ENCODE data around the gene PQBP1.

Gene PQBP1

DNA sequence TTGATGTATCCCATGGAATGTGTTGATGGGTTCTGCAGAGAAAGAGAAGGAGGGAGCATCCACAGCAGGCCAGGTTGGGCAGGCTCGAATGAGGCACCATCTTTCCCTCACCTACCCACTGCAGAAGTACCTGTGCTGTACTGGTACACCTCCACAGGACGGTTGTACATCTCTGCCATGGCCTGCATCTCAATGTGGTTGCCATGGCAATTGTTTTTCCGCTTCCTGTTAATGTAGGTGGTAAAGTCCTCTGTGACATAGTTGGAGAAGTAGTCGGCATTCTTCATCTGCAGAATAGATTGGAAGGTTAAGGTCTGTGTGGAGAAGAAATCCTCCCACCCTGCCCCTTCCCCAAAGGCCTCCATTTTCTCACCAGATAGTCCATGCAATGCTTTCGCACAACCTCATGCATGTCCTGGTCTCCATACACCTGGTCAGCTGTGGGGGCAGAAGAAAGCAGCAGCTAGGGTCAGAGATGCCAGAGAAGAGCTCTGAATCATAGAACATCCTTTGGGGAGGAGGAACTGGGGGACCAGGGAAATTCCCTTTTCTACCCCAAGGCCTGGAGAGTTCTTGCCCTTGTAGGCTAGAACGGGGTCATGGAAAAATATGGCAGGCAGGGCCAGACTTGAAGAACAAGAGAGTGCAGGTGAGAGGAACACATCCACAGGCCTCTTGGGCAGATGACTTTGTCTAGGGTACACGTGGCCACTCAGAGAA lies 37.0 kb downstream of the PQBP1 start:
- H3K27me3 ChIP-seq (ENCODE audit: insufficient read depth, low read length) = no peaks in the 10 kb centered on the region
- no peak overlapping the region for H3K4me3 ChIP-seq (ENCODE audit: low read length)
- H3K27ac ChIP-seq (ENCODE audit: low read length) = no peak overlapping the region
- H3K9me3 ChIP-seq (ENCODE audit: insufficient read depth, low read depth, low read length) = no peaks in the 10 kb centered on the region
- peaks cover 11% of the 10 kb centered on the region for H3K4me1 ChIP-seq (ENCODE audit: insufficient read depth, low read length)
- H3K9ac ChIP-seq (ENCODE audit: low read depth, low read length) = no peak overlapping the region
- peaks cover 46% of the 10 kb centered on the region for H3K36me3 ChIP-seq (ENCODE audit: insufficient read depth, low read depth, low read length)

DNA sequence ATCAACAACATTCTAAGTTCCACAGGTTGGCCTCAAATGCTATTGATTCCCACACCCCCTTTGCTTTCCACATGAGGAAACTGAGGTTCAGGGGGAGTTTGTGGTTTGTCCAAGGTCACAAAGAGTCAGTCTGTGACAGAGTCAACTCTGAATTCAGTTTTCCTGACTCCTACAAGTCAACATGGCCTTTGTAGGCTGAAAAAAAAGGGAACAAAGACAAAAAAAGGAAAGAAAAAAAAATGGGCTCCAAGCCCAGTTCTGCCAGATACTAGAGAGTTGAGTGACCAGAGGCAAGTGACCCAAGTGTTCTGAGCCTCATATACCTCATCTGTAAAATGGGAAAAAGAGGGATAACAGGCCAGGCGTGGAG lies 37.6 kb downstream of the PQBP1 start:
- no peak overlapping the region for H3K27ac ChIP-seq (ENCODE audit: low read length)
- H3K36me3 ChIP-seq (ENCODE audit: insufficient read depth, low read depth, low read length) = peaks cover 49% of the 10 kb centered on the region
- no peaks in the 10 kb centered on the region for H3K9me3 ChIP-seq (ENCODE audit: insufficient read depth, low read depth, low read length)
- no peak overlapping the region for H3K4me3 ChIP-seq (ENCODE audit: low read length)
- peaks cover 11% of the 10 kb centered on the region for H3K4me1 ChIP-seq (ENCODE audit: insufficient read depth, low read length)
- no peaks in the 10 kb centered on the region for H3K27me3 ChIP-seq (ENCODE audit: insufficient read depth, low read length)
- H3K9ac ChIP-seq (ENCODE audit: low read depth, low read length) = no peak overlapping the region

DNA sequence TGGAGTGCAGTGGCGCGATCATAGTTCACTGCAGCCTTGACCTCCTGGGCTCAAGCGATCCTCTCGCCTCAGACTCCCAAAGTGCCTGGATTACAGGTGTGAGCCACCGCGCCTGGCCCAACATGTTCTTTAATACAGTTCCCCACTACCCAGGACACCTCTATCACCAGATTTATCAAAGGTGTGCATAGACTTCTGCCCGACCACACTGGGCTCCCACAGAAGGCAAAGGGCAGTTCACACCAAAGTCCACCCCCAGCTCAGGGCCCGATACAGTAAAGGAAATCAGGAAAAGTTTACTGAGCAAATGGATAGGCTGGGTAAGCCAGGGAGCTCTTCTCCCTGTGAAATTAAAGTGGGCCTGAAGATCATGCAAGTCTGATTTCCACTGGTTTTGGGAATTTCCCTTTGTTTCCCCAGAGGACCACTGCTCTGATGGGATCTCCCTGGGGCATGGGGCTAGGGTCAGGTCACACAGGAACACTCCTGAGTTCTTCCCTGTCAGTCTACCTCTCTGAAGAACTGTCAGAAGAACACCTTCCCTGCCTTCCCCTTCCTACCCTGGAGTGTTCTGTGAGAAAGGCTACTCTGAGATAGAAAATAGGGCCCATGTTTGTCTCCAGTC lies 38.8 kb downstream of the PQBP1 start:
- peak overlapping the region; percentile 81 for H3K27ac ChIP-seq (ENCODE audit: low read length)

DNA sequence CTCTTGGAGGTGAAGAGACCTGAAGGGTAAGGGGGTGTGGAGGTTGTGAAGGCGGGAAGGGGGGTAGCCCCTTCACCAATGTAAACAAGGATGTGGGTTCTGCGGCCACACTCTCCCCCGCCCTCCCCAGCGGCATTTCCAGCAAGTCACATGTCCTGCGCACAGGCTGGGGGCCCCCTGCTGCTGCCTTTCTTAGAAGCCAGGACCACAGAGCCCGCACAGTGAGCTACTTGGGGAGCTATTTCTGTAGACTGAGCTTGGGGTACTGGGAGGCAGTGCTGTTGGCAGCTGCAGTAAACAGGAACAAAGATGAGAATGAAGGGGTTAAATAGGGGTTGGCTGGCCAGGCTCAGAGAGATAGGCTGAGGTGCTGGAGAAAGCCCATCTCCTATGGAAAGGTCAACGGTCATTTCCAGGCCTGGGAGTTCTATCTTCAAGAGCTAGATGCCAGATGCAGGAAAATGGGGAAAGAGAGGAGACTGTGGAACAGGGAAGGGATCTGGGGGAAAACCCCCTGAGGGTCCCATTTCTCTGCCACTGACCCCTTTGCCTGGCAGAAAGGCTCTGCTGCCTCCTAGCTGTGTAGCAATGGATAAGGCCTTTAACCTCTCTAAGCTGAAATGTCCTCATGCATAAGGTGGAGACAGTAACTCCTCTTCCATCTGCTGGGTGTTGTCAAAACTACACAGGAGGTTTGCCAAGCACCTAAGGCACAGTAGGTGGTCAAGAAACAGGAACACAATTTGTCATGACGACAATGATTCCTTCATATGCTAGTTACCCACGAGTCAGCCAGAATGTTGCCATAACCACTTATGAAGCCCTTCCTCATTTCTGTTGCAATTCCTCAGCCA lies 39.6 kb downstream of the PQBP1 start:
- H3K36me3 ChIP-seq (ENCODE audit: insufficient read depth, low read depth, low read length) = peaks cover 43% of the 10 kb centered on the region
- no peaks in the 10 kb centered on the region for H3K27me3 ChIP-seq (ENCODE audit: insufficient read depth, low read length)
- H3K9ac ChIP-seq (ENCODE audit: low read depth, low read length) = peak overlapping the region; percentile 64; the same call in 1 of the 2 replicates
- no peaks in the 10 kb centered on the region for H3K9me3 ChIP-seq (ENCODE audit: insufficient read depth, low read depth, low read length)
- peak overlapping the region; percentile 81 for H3K27ac ChIP-seq (ENCODE audit: low read length)
- peaks cover 11% of the 10 kb centered on the region for H3K4me1 ChIP-seq (ENCODE audit: insufficient read depth, low read length)
- peak overlapping the region; percentile 15; the same call in 1 of the 2 replicates for H3K4me3 ChIP-seq (ENCODE audit: low read length)

More for the DNA sequence above, 38.8 kb downstream of the PQBP1 start:
- Histone ChIP-seq H3K27me3 (ENCODE audit: insufficient read depth, low read length) (no peaks in the 10 kb centered on the region), H3K4me3 (ENCODE audit: low read length) (no peak overlapping the region), H3K9ac (ENCODE audit: low read depth, low read length) (peak overlapping the region; percentile 53; the same call in 1 of the 2 replicates), H3K36me3 (ENCODE audit: insufficient read depth, low read depth, low read length) (peaks cover 43% of the 10 kb centered on the region), H3K9me3 (ENCODE audit: insufficient read depth, low read depth, low read length) (no peaks in the 10 kb centered on the region), H3K4me1 (ENCODE audit: insufficient read depth, low read length) (peaks cover 11% of the 10 kb centered on the region)

DNA sequence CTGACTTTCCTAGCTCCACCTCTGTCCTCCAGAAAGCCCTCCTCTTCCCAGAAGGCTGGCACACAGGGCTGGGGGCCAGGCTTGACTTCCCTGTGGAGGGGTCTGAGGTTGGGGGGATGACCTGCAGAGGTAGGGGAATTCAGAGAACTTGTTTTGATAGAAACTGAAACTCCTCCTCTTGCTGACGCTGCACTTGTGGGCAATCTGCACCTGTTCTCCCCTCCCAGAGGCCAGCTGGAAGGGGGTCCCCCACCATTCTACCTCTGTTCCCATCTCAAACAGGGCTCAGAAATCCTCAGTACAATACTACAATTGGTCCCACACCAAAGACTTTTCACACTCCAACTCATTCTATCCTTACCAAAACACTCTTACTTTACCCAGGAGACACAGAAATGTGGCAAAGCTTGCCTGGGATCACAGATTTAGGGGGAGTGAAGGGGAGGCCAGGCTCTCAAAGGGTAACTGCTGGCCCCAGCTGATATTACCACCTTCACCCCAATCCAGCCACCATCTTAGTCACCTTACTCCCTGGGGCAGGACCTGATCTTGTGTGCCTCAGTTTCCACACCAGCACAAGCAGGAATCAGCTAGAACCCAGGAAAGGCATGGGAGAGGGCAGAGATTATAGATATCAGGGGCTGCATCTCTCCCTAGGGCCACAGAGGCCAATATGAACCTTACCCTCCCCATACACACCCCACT lies 41.1 kb downstream of the PQBP1 start:
- Histone ChIP-seq H3K27ac (ENCODE audit: low read length) (no peak overlapping the region), H3K9ac (ENCODE audit: low read depth, low read length) (no peak overlapping the region), H3K9me3 (ENCODE audit: insufficient read depth, low read depth, low read length) (no peaks in the 10 kb centered on the region), H3K27me3 (ENCODE audit: insufficient read depth, low read length) (no peaks in the 10 kb centered on the region), H3K4me1 (ENCODE audit: insufficient read depth, low read length) (peaks cover 11% of the 10 kb centered on the region), H3K4me3 (ENCODE audit: low read length) (no peak overlapping the region), H3K36me3 (ENCODE audit: insufficient read depth, low read depth, low read length) (peaks cover 44% of the 10 kb centered on the region)

DNA sequence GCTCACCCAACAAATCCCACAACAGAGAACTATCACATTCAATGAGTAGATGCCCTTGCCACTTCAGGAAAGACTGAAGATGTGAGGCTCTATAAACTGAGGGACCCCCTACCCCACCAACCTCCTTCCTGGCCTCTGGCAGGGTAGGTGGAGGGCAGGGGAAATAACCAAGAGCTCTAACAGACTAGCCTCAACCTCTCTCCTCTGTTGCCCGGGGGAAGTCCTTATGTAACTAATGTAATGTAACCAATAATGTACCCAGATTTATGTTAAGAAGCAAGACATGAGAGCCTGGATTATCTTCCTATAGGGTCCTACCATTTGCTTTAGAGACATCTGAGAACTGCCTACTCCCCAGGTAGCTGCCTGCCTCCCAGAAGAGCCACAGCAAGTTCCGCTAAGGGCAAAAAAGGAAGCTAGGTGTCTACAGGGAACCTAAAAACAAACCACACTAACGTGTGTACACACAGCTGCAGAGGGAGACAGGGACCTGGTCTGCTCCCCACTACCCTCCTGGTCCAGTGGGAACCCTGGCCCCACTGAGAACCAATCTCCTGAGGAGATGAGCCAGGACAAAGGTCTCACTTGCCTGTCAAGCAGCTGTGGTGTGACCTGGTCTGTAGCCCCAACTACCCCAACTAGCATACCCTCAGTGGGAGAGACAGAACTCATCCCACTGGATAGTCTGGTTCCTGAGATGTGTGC lies 41.9 kb downstream of the PQBP1 start:
- Histone ChIP-seq H3K36me3 (ENCODE audit: insufficient read depth, low read depth, low read length) (peaks cover 38% of the 10 kb centered on the region), H3K4me1 (ENCODE audit: insufficient read depth, low read length) (peaks cover 11% of the 10 kb centered on the region), H3K9ac (ENCODE audit: low read depth, low read length) (no peak overlapping the region), H3K27ac (ENCODE audit: low read length) (no peak overlapping the region), H3K27me3 (ENCODE audit: insufficient read depth, low read length) (no peaks in the 10 kb centered on the region), H3K4me3 (ENCODE audit: low read length) (no peak overlapping the region), H3K9me3 (ENCODE audit: insufficient read depth, low read depth, low read length) (no peaks in the 10 kb centered on the region)

DNA sequence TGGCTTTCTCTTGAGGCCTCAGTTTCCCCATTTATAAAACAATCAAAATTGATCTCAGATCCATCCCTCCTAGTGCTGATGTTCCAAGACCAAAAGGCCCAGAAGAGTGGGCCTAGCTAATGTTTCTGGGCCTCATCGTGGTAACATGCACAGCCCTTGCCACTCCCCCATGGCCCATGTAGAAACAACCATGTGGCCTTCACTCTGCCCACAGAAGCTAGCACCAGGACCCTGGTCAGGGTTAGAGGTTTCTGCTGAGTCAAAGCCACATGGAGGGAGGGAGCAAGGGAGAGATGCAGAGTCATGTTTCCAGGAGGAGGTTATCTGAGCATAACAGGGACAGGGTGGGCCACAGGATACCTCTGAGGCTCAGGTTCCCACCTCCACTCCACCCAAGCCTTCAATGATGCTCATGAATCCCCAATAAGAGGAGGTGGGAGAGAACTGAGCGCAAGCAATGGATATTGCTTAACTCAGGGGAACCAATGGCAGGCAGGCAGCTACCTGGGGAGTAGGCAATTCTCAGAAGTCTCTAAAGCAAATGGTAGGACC lies 42.8 kb downstream of the PQBP1 start:
- Histone ChIP-seq H3K36me3 (ENCODE audit: insufficient read depth, low read depth, low read length) (peaks cover 31% of the 10 kb centered on the region; the same call in 1 of the 2 replicates), H3K4me1 (ENCODE audit: insufficient read depth, low read length) (peaks cover 11% of the 10 kb centered on the region), H3K4me3 (ENCODE audit: low read length) (no peak overlapping the region), H3K9ac (ENCODE audit: low read depth, low read length) (no peak overlapping the region), H3K27ac (ENCODE audit: low read length) (no peak overlapping the region), H3K9me3 (ENCODE audit: insufficient read depth, low read depth, low read length) (no peaks in the 10 kb centered on the region), H3K27me3 (ENCODE audit: insufficient read depth, low read length) (no peaks in the 10 kb centered on the region)

DNA sequence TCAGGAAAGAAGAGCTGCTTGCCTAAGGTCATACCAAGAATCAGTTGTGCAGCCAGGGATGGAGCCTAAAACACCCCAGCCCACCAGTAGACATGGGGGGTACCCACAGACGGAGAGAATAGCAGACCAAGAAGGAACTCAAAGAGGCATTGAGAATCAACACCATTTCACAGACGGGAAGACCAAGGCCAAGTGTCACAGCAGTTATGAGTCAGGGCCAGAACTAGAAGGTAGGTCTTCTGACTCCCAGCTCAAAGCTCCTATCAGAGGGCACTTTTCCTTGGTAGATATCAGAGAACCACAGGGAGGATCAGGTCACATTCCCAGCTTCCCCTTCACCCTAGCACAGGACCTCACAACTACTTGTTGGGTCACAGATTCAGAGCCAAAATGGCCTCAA lies 45.2 kb downstream of the PQBP1 start:
- H3K9ac ChIP-seq (ENCODE audit: low read depth, low read length) = no peak overlapping the region
- peaks cover 27% of the 10 kb centered on the region; the same call in 1 of the 2 replicates for H3K36me3 ChIP-seq (ENCODE audit: insufficient read depth, low read depth, low read length)
- no peaks in the 10 kb centered on the region for H3K9me3 ChIP-seq (ENCODE audit: insufficient read depth, low read depth, low read length)
- peaks cover 2% of the 10 kb centered on the region; the same call in 1 of the 2 replicates for H3K4me1 ChIP-seq (ENCODE audit: insufficient read depth, low read length)
- no peaks in the 10 kb centered on the region for H3K27me3 ChIP-seq (ENCODE audit: insufficient read depth, low read length)
- H3K4me3 ChIP-seq (ENCODE audit: low read length) = no peak overlapping the region
- no peak overlapping the region for H3K27ac ChIP-seq (ENCODE audit: low read length)

DNA sequence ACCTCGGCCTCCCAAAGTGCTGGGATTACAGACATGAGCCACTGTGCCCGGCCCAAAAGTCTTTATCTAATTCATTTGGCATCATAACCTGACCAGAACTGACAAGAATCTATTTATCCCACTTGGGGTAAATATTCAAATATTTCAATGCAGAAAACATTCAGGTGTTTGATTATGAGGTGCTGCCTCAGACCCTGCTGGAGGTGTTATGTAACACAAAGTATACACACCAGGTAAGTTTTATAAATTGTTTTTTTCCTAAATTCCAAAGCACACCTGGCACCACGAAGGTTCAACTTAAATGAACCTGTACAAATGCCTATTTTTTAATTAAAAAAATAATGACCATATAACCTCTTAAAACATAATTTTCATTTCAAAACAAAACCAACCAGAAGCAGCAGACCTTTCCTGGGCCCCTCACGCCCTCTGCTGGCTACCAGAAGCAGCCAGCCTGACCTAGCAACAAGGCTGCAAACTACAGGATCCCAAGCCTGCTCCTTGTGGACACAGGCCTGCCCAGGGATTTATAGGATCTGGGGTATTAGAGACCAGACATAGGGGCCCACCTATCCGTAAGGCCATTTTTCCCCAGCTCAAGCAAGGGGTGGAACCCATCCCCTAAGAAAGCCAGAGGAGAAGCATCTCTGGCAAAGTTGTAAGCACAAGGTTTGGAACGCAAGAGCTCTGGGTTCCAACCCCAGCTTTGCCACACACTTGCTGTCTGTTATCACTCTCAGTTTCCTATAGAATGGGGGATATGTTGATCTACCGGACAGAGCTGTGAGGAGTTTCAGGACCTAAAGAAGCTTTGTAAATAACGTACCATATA lies 48.0 kb downstream of the PQBP1 start:
- no peaks in the 10 kb centered on the region for H3K4me1 ChIP-seq (ENCODE audit: insufficient read depth, low read length)

DNA sequence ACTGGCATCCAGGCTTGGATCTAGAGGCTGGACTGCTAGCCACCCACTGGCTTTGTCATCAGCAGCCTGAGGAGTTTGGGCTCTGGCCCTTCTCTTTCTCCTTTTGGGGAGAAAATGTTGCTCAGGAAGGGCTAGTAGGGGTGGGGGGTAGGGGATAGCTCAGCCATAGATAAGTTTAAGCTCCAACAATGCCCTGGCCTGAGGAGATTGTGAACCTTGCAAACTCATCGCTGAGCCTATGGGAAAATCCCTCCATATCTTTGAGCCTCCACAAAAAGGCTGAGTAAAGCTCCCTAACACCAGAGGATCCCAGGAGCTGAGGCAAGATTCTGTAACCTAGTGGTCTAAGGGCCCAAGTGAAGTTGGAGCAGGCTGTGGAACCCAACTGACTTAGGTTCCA lies 50.9 kb downstream of the PQBP1 start:
- H3K9ac ChIP-seq (ENCODE audit: low read depth, low read length) = no peak overlapping the region
- no peaks in the 10 kb centered on the region for H3K4me1 ChIP-seq (ENCODE audit: insufficient read depth, low read length)
- no peak overlapping the region for H3K4me3 ChIP-seq (ENCODE audit: low read length)
- no peaks in the 10 kb centered on the region for H3K9me3 ChIP-seq (ENCODE audit: insufficient read depth, low read depth, low read length)
- peaks cover 5% of the 10 kb centered on the region; the same call in 1 of the 2 replicates for H3K36me3 ChIP-seq (ENCODE audit: insufficient read depth, low read depth, low read length)
- no peak overlapping the region for H3K27ac ChIP-seq (ENCODE audit: low read length)
- H3K27me3 ChIP-seq (ENCODE audit: insufficient read depth, low read length) = no peaks in the 10 kb centered on the region

More for the DNA sequence above, 48.0 kb downstream of the PQBP1 start:
- H3K4me3 ChIP-seq (ENCODE audit: low read length) = no peak overlapping the region
- H3K9me3 ChIP-seq (ENCODE audit: insufficient read depth, low read depth, low read length) = no peaks in the 10 kb centered on the region
- no peak overlapping the region for H3K27ac ChIP-seq (ENCODE audit: low read length)
- H3K36me3 ChIP-seq (ENCODE audit: insufficient read depth, low read depth, low read length) = peaks cover 14% of the 10 kb centered on the region; the same call in 1 of the 2 replicates
- no peak overlapping the region for H3K9ac ChIP-seq (ENCODE audit: low read depth, low read length)
- H3K27me3 ChIP-seq (ENCODE audit: insufficient read depth, low read length) = no peaks in the 10 kb centered on the region
